Naive thymus-derived CD4-positive, alpha-beta T cell (primary cell): Measurements from ENCODE around the gene DOK4. TPM values are rescaled to one million over a fixed set of nuclear protein-coding genes. Genes with fewer than 3 reads are reported as not detected.

Source experiments
- ATAC-seq: fragments of 150-1000 bp; cut with Tn5 transposase; 2 replicates; pipeline ENCODE4 v1.10.0; 2021; ENCODE audit warnings: mild to moderate bottlenecking, moderate library complexity
- CTCF ChIA-PET: fragments of 350-600 bp; sonication (Branson Sonifier 250); formaldehyde crosslinking; loops from one replicate; lab custom pipeline; 2021; ENCODE audit warnings: antibody characterized with exemption; lab: Charles Lee
- POLR2A ChIA-PET: fragments of 350-600 bp; sonication (Branson Sonifier 250); formaldehyde crosslinking; loops from one replicate; lab custom pipeline; 2021; ENCODE audit warnings: antibody characterized with exemption, inconsistent platforms; lab: Charles Lee
- DNase-seq, 9 donors: peaks; one replicate each; pipeline versions ENCODE4 v3.0.0 to v3.0.0-alpha.2; 2020 to 2022; ENCODE audit warnings: mixed read lengths in 1 of 9
- H3K27ac ChIP-seq: one replicate; pipeline ENCODE4 v1.7.0; 2013; ENCODE audit warnings: mild to moderate bottlenecking, low read depth, low read length, moderate library complexity
- H3K27me3 ChIP-seq, 2 donors: one replicate each; pipeline ENCODE4 v1.7.0; 2013; ENCODE audit warnings: low read length in 2 of 2, mild to moderate bottlenecking in 2 of 2, moderate library complexity in 2 of 2; ENCODE audit not compliant: control insufficient read depth in 2 of 2, insufficient read depth in 2 of 2
- H3K36me3 ChIP-seq, 3 experiments: 1 replicate in 2 of 3; 2 replicates in 1 of 3; pipeline ENCODE4 v1.7.0; 2013; ENCODE audit warnings: low read length in 3 of 3, mild to moderate bottlenecking in 3 of 3, moderate library complexity in 1 of 3; ENCODE audit not compliant: insufficient read depth in 3 of 3, control insufficient read depth in 2 of 3
- H3K4me1 ChIP-seq, 2 donors: one replicate each; pipeline ENCODE4 v1.7.0; 2013; ENCODE audit warnings: low read length in 2 of 2, mild to moderate bottlenecking in 2 of 2, moderate library complexity in 1 of 2; ENCODE audit not compliant: control insufficient read depth in 2 of 2, insufficient read depth in 2 of 2
- H3K4me3 ChIP-seq: 2 replicates; pipeline ENCODE4 v1.7.0; 2013; ENCODE audit warnings: mild to moderate bottlenecking, low read length
- H3K9me3 ChIP-seq, 3 experiments: 1 replicate in 2 of 3; 2 replicates in 1 of 3; pipeline ENCODE4 v1.7.0; 2013; ENCODE audit warnings: low read length in 3 of 3; ENCODE audit not compliant: control insufficient read depth in 2 of 3
- H3K27ac Mint-ChIP-seq, 9 donors: one replicate each; pipeline ENCODE4 v1.8.0; 2020 to 2022; ENCODE audit warnings: mixed read lengths in 9 of 9, mild to moderate bottlenecking in 8 of 9, moderate library complexity in 5 of 9, inconsistent platforms in 2 of 9
- H3K27me3 Mint-ChIP-seq, 5 donors: one replicate each; pipeline ENCODE4 v1.8.0; 2021 to 2022; ENCODE audit warnings: mixed read lengths in 5 of 5, mild to moderate bottlenecking in 1 of 5
- H3K36me3 Mint-ChIP-seq, 5 donors: one replicate each; pipeline ENCODE4 v1.8.0; 2020 to 2022; ENCODE audit warnings: mixed read lengths in 5 of 5, mild to moderate bottlenecking in 3 of 5, inconsistent platforms in 1 of 5
- H3K4me1 Mint-ChIP-seq, 7 donors: one replicate each; pipeline ENCODE4 v1.8.0; 2020 to 2022; ENCODE audit warnings: mixed read lengths in 7 of 7, mild to moderate bottlenecking in 3 of 7, inconsistent platforms in 1 of 7
- H3K4me3 Mint-ChIP-seq, 10 donors: one replicate each; pipeline ENCODE4 v1.8.0; 2020 to 2022; ENCODE audit warnings: mild to moderate bottlenecking in 10 of 10, mixed read lengths in 10 of 10, moderate library complexity in 6 of 10, inconsistent platforms in 2 of 10
- H3K9me3 Mint-ChIP-seq, 11 donors: one replicate each; pipeline ENCODE4 v1.8.0; 2020 to 2022; ENCODE audit warnings: mixed read lengths in 11 of 11, mild to moderate bottlenecking in 4 of 11, inconsistent platforms in 1 of 11, moderate library complexity in 1 of 11
- intact Hi-C, 2 donors: fragments of 100-400 bp; cut with micrococcal nuclease; formaldehyde crosslinking; loops; one replicate each; pipeline ENCODE4 v1.15.1; 2023
- polyA plus RNA-seq, 2 donors: library from polyadenylated mRNA; unstranded; fragments of 300-500 nt; fragmentation: Illumina TruSeq; gene quantifications; one replicate each; pipeline ENCODE4 v1.2.3, GENCODE V29; 2021
- total RNA-seq, 6 experiments: library from RNA in 5 of 6; stranded (reverse) in 5 of 6; gene quantifications; 1 replicate in 5 of 6; 2 replicates in 1 of 6; pipeline ENCODE4 v1.2.3 and lab custom pipeline; 2021 to 2026

The DOK4 gene
- total and polyA plus RNA-seq, 7 experiments from 2014 or later, result 1.6 to 4.6 (median 2.9) TPM

- CTCF ChIA-PET, result no interaction called here
- H3K36me3 Mint-ChIP-seq, result peaks cover 4 to 47% (median 12%) of the 10 kb centered on the region in 5 donors
- no peak overlapping the region for H3K27ac Mint-ChIP-seq
- H3K27me3 Mint-ChIP-seq, result no peaks in the 10 kb centered on the region
- no peaks in the 10 kb centered on the region for H3K9me3 ChIP-seq
- H3K4me3 Mint-ChIP-seq, result no peak overlapping the region
- no peaks in the 10 kb centered on the region for H3K9me3 Mint-ChIP-seq
- peaks cover 1 to 3% of the 10 kb centered on the region in 2 donors for H3K4me1 ChIP-seq
- ATAC-seq, result no peak
- H3K4me3 ChIP-seq, result no peak overlapping the region
- peaks cover 13 to 22% (median 19%) of the 10 kb centered on the region in 7 donors for H3K4me1 Mint-ChIP-seq
- POLR2A ChIA-PET, result interaction anchor here (1.9 kb wide), 1 partner anchor 17 kb away, joined by 5 read pairs; the partner anchor contains the start of gene DOK4
- H3K27me3 ChIP-seq, result no peaks in the 10 kb centered on the region
- H3K36me3 ChIP-seq, result peaks cover 26 to 84% (median 32%) of the 10 kb centered on the region in 3 experiments
- DNase-seq, result no peak
- intact Hi-C loops, result no loop called here
- H3K27ac ChIP-seq, result no peak overlapping the region
These were observed 16.3 kb downstream of the DOK4 start for GRCh38 chr16:57469917-57470470.

- H3K4me3 Mint-ChIP-seq, result no peak overlapping the region
- DNase-seq, result peak in 1 of 9 donors; percentile 8
- no peak for ATAC-seq
- H3K27ac ChIP-seq, result no peak overlapping the region
- H3K27ac Mint-ChIP-seq, result no peak overlapping the region
- no peaks in the 10 kb centered on the region for H3K9me3 ChIP-seq
- H3K27me3 ChIP-seq, result no peaks in the 10 kb centered on the region
- ChIA-PET CTCF (no interaction called here), POLR2A (no interaction called here)
- peaks cover 22 to 29% (median 27%) of the 10 kb centered on the region in 7 donors for H3K4me1 Mint-ChIP-seq
- peaks cover 4 to 55% (median 15%) of the 10 kb centered on the region in 5 donors for H3K36me3 Mint-ChIP-seq
- peaks cover 0 to 2% (median 0%) of the 10 kb centered on the region in 11 donors for H3K9me3 Mint-ChIP-seq
- H3K4me3 ChIP-seq, result no peak overlapping the region
- H3K27me3 Mint-ChIP-seq, result no peaks in the 10 kb centered on the region
- H3K36me3 ChIP-seq, result peaks cover 26 to 91% (median 32%) of the 10 kb centered on the region in 3 experiments
- intact Hi-C loops, result no loop called here
- H3K4me1 ChIP-seq, result peaks cover 7 to 10% of the 10 kb centered on the region in 2 donors
These were observed 17.2 kb downstream of the DOK4 start for GRCh38 chr16:57469046-57469445.

GRCh38 chr16:57468346-57468745 lies 17.9 kb downstream of the DOK4 start:
- ATAC-seq (no peak), DNase-seq (no peak)
- Histone ChIP-seq H3K27me3 (no peaks in the 10 kb centered on the region), H3K9me3 (no peaks in the 10 kb centered on the region), H3K27ac (no peak overlapping the region), H3K4me3 (no peak overlapping the region), H3K36me3 (peaks cover 26 to 91% (median 32%) of the 10 kb centered on the region in 3 experiments), H3K4me1 (peaks cover 14 to 16% of the 10 kb centered on the region in 2 donors)
- H3K4me1 Mint-ChIP-seq, result peaks cover 29 to 35% (median 32%) of the 10 kb centered on the region in 7 donors
- peaks cover 0 to 2% (median 0%) of the 10 kb centered on the region in 11 donors for H3K9me3 Mint-ChIP-seq
- H3K27me3 Mint-ChIP-seq, result no peaks in the 10 kb centered on the region
- ChIA-PET CTCF (interaction anchor here (0.6 kb wide), 1 partner anchor 37 kb away, joined by 4 read pairs; no protein-coding TSS in a partner anchor), POLR2A (no interaction called here)
- no peak overlapping the region for H3K4me3 Mint-ChIP-seq
- intact Hi-C loops, result no loop called here
- H3K27ac Mint-ChIP-seq, result no peak overlapping the region
- H3K36me3 Mint-ChIP-seq, result peaks cover 4 to 57% (median 16%) of the 10 kb centered on the region in 5 donors

- POLR2A ChIA-PET, result interaction anchor here (0.6 to 5.8 kb wide), 6 partner anchors 11 to 528 kb away, joined by 3 to 95 read pairs (median 3); partner anchors contain the start of genes CIAPIN1 and COQ9
- H3K4me1 Mint-ChIP-seq, result peaks cover 22 to 48% (median 38%) of the 10 kb centered on the region in 7 donors
- peaks cover 8 to 48% (median 19%) of the 10 kb centered on the region in 5 donors for H3K36me3 Mint-ChIP-seq
- H3K9me3 Mint-ChIP-seq, result peaks cover 0 to 2% (median 0%) of the 10 kb centered on the region in 11 donors
- no peaks in the 10 kb centered on the region for H3K27me3 Mint-ChIP-seq
- H3K27me3 ChIP-seq, result no peaks in the 10 kb centered on the region
- H3K4me3 ChIP-seq, result no peak overlapping the region
- no peak overlapping the region for H3K27ac ChIP-seq
- H3K36me3 ChIP-seq, result peaks cover 16 to 71% (median 24%) of the 10 kb centered on the region in 3 experiments
- CTCF ChIA-PET, result interaction anchor here (0.5 to 1.1 kb wide), 4 partner anchors 17 to 156 kb away, joined by 3 to 6 read pairs (median 3); partner anchors contain the start of genes CIAPIN1 and COQ9
- no peaks in the 10 kb centered on the region for H3K9me3 ChIP-seq
- H3K4me3 Mint-ChIP-seq, result peak overlapping the region in 7 of 10 donors; percentile 43 to 100 (median 96)
- ATAC-seq, result no peak
- peak overlapping the region in 6 of 9 donors; percentile 72 to 100 (median 91) for H3K27ac Mint-ChIP-seq
- H3K4me1 ChIP-seq, result peaks cover 17 to 23% of the 10 kb centered on the region in 2 donors
- DNase-seq, result no peak
- intact Hi-C loops, result loop anchor here in 1 of 2 donors (5.0 kb wide), 1 partner anchor 53 kb away; no protein-coding TSS in a partner anchor
These were observed 21.8 kb downstream of the DOK4 start for GRCh38 chr16:57464523-57464922.

GRCh38 chr16:57462978-57463362 lies 23.3 kb downstream of the DOK4 start:
- Mint-ChIP-seq H3K9me3 (peaks cover 0 to 2% (median 0%) of the 10 kb centered on the region in 11 donors), H3K36me3 (peaks cover 8 to 39% (median 16%) of the 10 kb centered on the region in 5 donors), H3K27me3 (no peaks in the 10 kb centered on the region), H3K4me1 (peaks cover 22 to 48% (median 37%) of the 10 kb centered on the region in 7 donors), H3K4me3 (peak overlapping the region; percentile 79 to 100 (median 98)), H3K27ac (peak overlapping the region; percentile 93 to 100 (median 99))
- no peaks in the 10 kb centered on the region for H3K27me3 ChIP-seq
- ChIA-PET CTCF (interaction anchor here (0.7 to 1.8 kb wide), 3 partner anchors 11 to 15 kb away, joined by 3 to 7 read pairs (median 4); partner anchors contain the start of genes CIAPIN1 and COQ9), POLR2A (interaction anchor here (0.5 to 5.8 kb wide), 17 partner anchors 9 to 250 kb away, joined by 3 to 95 read pairs (median 3); partner anchors contain the start of genes ADGRG5, CIAPIN1, COQ9 and DOK4)
- intact Hi-C loops, result loop anchor here (1.0 to 5.0 kb wide), 9 partner anchors 16 to 277 kb away; partner anchors contain the start of genes CIAPIN1 (in 2 of the 2), COQ9 (in 2 of the 2), CCDC102A (in 1 of the 2) and DOK4 (in 1 of the 2)
- H3K4me1 ChIP-seq, result peaks cover 17 to 23% of the 10 kb centered on the region in 2 donors
- H3K4me3 ChIP-seq, result peak overlapping the region; percentile 86
- DNase-seq, result no peak
- no peaks in the 10 kb centered on the region for H3K9me3 ChIP-seq
- H3K27ac ChIP-seq, result peak overlapping the region; percentile 77
- no peak for ATAC-seq
- H3K36me3 ChIP-seq, result peaks cover 9 to 71% (median 18%) of the 10 kb centered on the region in 3 experiments
